Endothelial cell of umbilical vein (primary cell): ENCODE results near the gene MTREX.

ENCODE experiments used
- GATA2 ChIP-seq: IDR thresholded peaks from 2 replicates; pipeline ENCODE4 v1.7.0; 2011; ENCODE audit warnings: low read depth, mild to moderate bottlenecking, moderate library complexity, mixed read lengths, low read length; ENCODE audit not compliant: insufficient read length, insufficient read depth
- MAX ChIP-seq: IDR thresholded peaks from 2 replicates; pipeline ENCODE4 v1.6.1; 2011; ENCODE audit not compliant: insufficient read depth, insufficient read length
- POLR2A ChIP-seq: IDR thresholded peaks from 2 replicates; pipeline ENCODE4 v1.6.1; 2012; ENCODE audit warnings: low read depth, mild to moderate bottlenecking, control low read depth, low read length
- TF ChIP-seq, protein P1 (sequence below), 2 donors: IDR thresholded peaks; 1 replicate in 1 of 2; 2 replicates in 1 of 2; pipeline ENCODE4 v1.5.1; 2011; ENCODE audit warnings: low read length in 2 of 2, mild to moderate bottlenecking in 2 of 2, moderate library complexity in 2 of 2, control low read depth in 1 of 2, inconsistent platforms in 1 of 2, low read depth in 1 of 2; ENCODE audit not compliant: insufficient read depth in 1 of 2; ENCODE audit errors: extremely low read depth in 1 of 2

DNA sequence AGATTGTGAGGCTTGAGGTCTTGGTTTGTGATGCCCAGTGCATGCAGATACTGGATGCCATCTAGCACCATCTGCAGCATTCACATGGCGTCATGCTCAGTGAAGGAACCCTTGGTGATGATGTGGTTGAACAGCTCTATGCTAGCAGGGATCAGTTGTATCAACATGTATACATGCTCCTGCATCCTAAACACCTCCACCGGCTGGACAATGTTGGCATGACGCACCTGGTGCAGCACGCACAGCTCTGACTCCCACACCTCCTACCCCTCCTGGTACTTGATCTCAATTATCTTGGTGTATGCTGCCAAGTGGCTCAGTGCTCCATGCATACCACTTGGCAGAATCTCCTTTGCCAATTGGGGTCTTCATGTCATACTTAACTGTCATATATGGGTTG is 49.1 kb downstream of the MTREX start:
- TF ChIP-seq, protein P1, sequence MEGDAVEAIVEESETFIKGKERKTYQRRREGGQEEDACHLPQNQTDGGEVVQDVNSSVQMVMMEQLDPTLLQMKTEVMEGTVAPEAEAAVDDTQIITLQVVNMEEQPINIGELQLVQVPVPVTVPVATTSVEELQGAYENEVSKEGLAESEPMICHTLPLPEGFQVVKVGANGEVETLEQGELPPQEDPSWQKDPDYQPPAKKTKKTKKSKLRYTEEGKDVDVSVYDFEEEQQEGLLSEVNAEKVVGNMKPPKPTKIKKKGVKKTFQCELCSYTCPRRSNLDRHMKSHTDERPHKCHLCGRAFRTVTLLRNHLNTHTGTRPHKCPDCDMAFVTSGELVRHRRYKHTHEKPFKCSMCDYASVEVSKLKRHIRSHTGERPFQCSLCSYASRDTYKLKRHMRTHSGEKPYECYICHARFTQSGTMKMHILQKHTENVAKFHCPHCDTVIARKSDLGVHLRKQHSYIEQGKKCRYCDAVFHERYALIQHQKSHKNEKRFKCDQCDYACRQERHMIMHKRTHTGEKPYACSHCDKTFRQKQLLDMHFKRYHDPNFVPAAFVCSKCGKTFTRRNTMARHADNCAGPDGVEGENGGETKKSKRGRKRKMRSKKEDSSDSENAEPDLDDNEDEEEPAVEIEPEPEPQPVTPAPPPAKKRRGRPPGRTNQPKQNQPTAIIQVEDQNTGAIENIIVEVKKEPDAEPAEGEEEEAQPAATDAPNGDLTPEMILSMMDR (IDR thresholded peaks at IDR 0.05; ENCODE audit: extremely low read depth in 1 of 2, insufficient read depth in 1 of 2, low read depth in 1 of 2, low read length in 2 of 2): no peak
- TF ChIP-seq POLR2A (no peak), GATA2 (no peak), MAX (no peak)
